HepG2 (cell line): Measurements from ENCODE around the gene TNP2. TPM values are rescaled to one million over a fixed set of nuclear protein-coding genes. Genes with fewer than 3 reads are reported as not detected.

Experiments
- ATF3 ChIP-seq: sonication (generic); formaldehyde crosslinking; IDR thresholded peaks from 2 replicates; pipeline ENCODE4 v1.4.0; 2020; ENCODE audit warnings: missing genetic modification reagents
- CENPX ChIP-seq: sonication (generic); formaldehyde crosslinking; IDR thresholded peaks from 2 replicates; pipeline ENCODE4 v1.9.0; 2021; ENCODE audit warnings: mild to moderate bottlenecking, missing genetic modification reagents, moderate library complexity
- DMTF1 ChIP-seq: sonication (generic); formaldehyde crosslinking; IDR thresholded peaks from 2 replicates; pipeline ENCODE4 v1.4.0; 2020; ENCODE audit warnings: mild to moderate bottlenecking, missing genetic modification reagents
- GMEB1 ChIP-seq: sonication (generic); formaldehyde crosslinking; IDR thresholded peaks from 2 replicates; pipeline ENCODE4 v1.5.1; 2020; ENCODE audit warnings: missing genetic modification reagents, mild to moderate bottlenecking, borderline replicate concordance
- HNRNPL ChIP-seq: fragments of 200-400 bp; formaldehyde crosslinking; IDR thresholded peaks from 2 replicates; pipeline ENCODE4 v1.6.1; 2017; ENCODE audit warnings: mild to moderate bottlenecking, low read depth, low read length
- KDM6A ChIP-seq: IDR thresholded peaks from 2 replicates; pipeline ENCODE4 v1.6.1; 2016; ENCODE audit warnings: low read depth
- KLF15 ChIP-seq: sonication (generic); formaldehyde crosslinking; IDR thresholded peaks from 2 replicates; pipeline ENCODE4 v1.8.1; 2023; ENCODE audit warnings: borderline replicate concordance, mild to moderate bottlenecking, inconsistent platforms, missing genetic modification reagents, mixed read lengths
- MED13 ChIP-seq: sonication (generic); formaldehyde crosslinking; IDR thresholded peaks from 2 replicates; pipeline ENCODE4 v1.5.0; 2020; ENCODE audit warnings: missing genetic modification reagents
- NR1H2 ChIP-seq: sonication (generic); formaldehyde crosslinking; IDR thresholded peaks from 2 replicates; pipeline ENCODE4 v1.8.1; 2022; ENCODE audit warnings: low read depth, missing genetic modification reagents, borderline replicate concordance
- PAWR ChIP-seq: sonication (generic); formaldehyde crosslinking; IDR thresholded peaks from 2 replicates; pipeline ENCODE4 v1.4.0; 2020; ENCODE audit warnings: missing genetic modification reagents, mild to moderate bottlenecking, borderline replicate concordance
- PLRG1 ChIP-seq: fragments of 450-650 bp; conservative IDR thresholded peaks from 2 replicates; pipeline ENCODE4 v1.6.1; 2016
- PPARG ChIP-seq: conservative IDR thresholded peaks from 2 replicates; pipeline ENCODE4 v1.6.1; 2016; ENCODE audit warnings: missing biosample characterization, missing genetic modification reagents
- SP1 ChIP-seq, 2 experiments: fragments of 450-650 bp in 1 of 2; sonication (generic) in 1 of 2; formaldehyde crosslinking in 1 of 2; IDR thresholded peaks; 2 replicates each; pipeline versions ENCODE4 v1.4.0 to v1.6.1; 2016 to 2020; ENCODE audit warnings: missing genetic modification reagents in 1 of 2
- SP5 ChIP-seq: IDR thresholded peaks from 2 replicates; pipeline ENCODE4 v1.6.1; 2016; ENCODE audit warnings: low read depth, borderline replicate concordance
- TOPORS ChIP-seq: sonication (generic); formaldehyde crosslinking; IDR thresholded peaks from 2 replicates; pipeline ENCODE4 v1.8.0; 2023; ENCODE audit warnings: mild to moderate bottlenecking, missing genetic modification reagents
- WIZ ChIP-seq: sonication (generic); formaldehyde crosslinking; IDR thresholded peaks from 2 replicates; pipeline ENCODE4 v1.5.1; 2020; ENCODE audit warnings: mild to moderate bottlenecking, missing genetic modification reagents
- ZMYM4 ChIP-seq: sonication (generic); formaldehyde crosslinking; IDR thresholded peaks from 2 replicates; pipeline ENCODE4 v1.8.1; 2023; ENCODE audit warnings: mild to moderate bottlenecking, missing genetic modification reagents
- ZNF317 ChIP-seq: sonication (generic); formaldehyde crosslinking; IDR thresholded peaks from 2 replicates; pipeline ENCODE4 v1.5.0; 2020; ENCODE audit warnings: mild to moderate bottlenecking, missing genetic modification reagents
- ZNF484 ChIP-seq: sonication (generic); formaldehyde crosslinking; IDR thresholded peaks from 2 replicates; pipeline ENCODE4 v1.5.1; 2020; ENCODE audit warnings: mild to moderate bottlenecking, low read depth, missing genetic modification reagents, borderline replicate concordance
- ZNF510 ChIP-seq: sonication (generic); formaldehyde crosslinking; IDR thresholded peaks from 2 replicates; pipeline ENCODE4 v1.4.0; 2020; ENCODE audit warnings: low read depth, mild to moderate bottlenecking, missing genetic modification reagents
- ZNF749 ChIP-seq: sonication (generic); formaldehyde crosslinking; IDR thresholded peaks from 2 replicates; pipeline ENCODE4 v1.8.0; 2022; ENCODE audit warnings: mild to moderate bottlenecking, missing genetic modification reagents, moderate library complexity, borderline replicate concordance
- ZNF790 ChIP-seq: sonication (generic); formaldehyde crosslinking; IDR thresholded peaks from 2 replicates; pipeline ENCODE4 v1.8.0; 2022; ENCODE audit warnings: missing genetic modification reagents, mild to moderate bottlenecking, borderline replicate concordance
- polyA plus RNA-seq, 8 experiments: library from polyadenylated mRNA; depleted of rRNA in 3 of 8; stranded (reverse) in 7 of 8; unstranded in 1 of 8; fragments of >200 nt; fragmentation: Illumina TruSeq in 4 of 8; extraction: Trizol in 4 of 8; gene quantifications; 2 replicates each; pipeline versions ENCODE4 v1.2.1 to v1.2.3, GENCODE V29; 2011 to 2016; ENCODE audit warnings: low read depth in 4 of 8, missing spikeins in 1 of 8, mixed read lengths in 1 of 8; ENCODE audit not compliant: insufficient read depth in 1 of 8
- total RNA-seq, 5 experiments: library from RNA; depleted of rRNA; stranded (reverse); fragments of >200 nt; fragmentation: Illumina TruSeq; extraction: Trizol; gene quantifications; 2 replicates each; pipeline ENCODE4 v1.2.3, GENCODE V29; 2016; ENCODE audit warnings: low read depth in 1 of 5
- TF ChIP-seq, protein P1 (sequence below): sonication (generic); formaldehyde crosslinking; IDR thresholded peaks from 2 replicates; pipeline ENCODE4 v1.8.0; 2022; ENCODE audit warnings: low read depth, missing genetic modification reagents

TNP2 gene
- total and polyA plus RNA-seq, 2 of the 13 experiments (the other 11 are each of a cell fraction or from before 2014, with no cell fraction given), result not detected

- TF ChIP-seq ZNF510 (CRISPR knock-in tag) (no peak), ZNF790 (0 out of 2 replicates have a peak, but pooled peaks have one; percentile 59), MED13 (no peak; the same call in 1 of the 2 replicates), GMEB1 (CRISPR knock-in tag) (no peak), ZNF317 (CRISPR knock-in tag) (0 out of 2 replicates have a peak, but pooled peaks have one; percentile 49), NR1H2 (CRISPR knock-in tag) (0 out of 2 replicates have a peak, but pooled peaks have one; percentile 38), PAWR (CRISPR knock-in tag) (no peak), SP5 (CRISPR knock-in tag) (peak; percentile 40), KDM6A (CRISPR knock-in tag) (no peak), DMTF1 (CRISPR knock-in tag) (no peak), HNRNPL (no peak), SP1 (IDR thresholded peaks at IDR 0.05) (no peak), SP1 (CRISPR knock-in tag; IDR thresholded peaks at IDR 0.05) (peak; percentile 34; the same call in 1 of the 2 replicates), TOPORS (CRISPR knock-in tag) (no peak), PPARG (CRISPR knock-in tag) (no peak), ZNF484 (CRISPR knock-in tag) (0 out of 2 replicates have a peak, but pooled peaks have one; percentile 12), KLF15 (CRISPR knock-in tag) (no peak), CENPX (no peak), WIZ (CRISPR knock-in tag) (peak; percentile 20; the same call in 1 of the 2 replicates), ATF3 (CRISPR knock-in tag) (no peak), ZMYM4 (CRISPR knock-in tag) (no peak), ZNF749 (CRISPR knock-in tag) (no peak), PLRG1 (no peak)
- TF ChIP-seq, protein P1, sequence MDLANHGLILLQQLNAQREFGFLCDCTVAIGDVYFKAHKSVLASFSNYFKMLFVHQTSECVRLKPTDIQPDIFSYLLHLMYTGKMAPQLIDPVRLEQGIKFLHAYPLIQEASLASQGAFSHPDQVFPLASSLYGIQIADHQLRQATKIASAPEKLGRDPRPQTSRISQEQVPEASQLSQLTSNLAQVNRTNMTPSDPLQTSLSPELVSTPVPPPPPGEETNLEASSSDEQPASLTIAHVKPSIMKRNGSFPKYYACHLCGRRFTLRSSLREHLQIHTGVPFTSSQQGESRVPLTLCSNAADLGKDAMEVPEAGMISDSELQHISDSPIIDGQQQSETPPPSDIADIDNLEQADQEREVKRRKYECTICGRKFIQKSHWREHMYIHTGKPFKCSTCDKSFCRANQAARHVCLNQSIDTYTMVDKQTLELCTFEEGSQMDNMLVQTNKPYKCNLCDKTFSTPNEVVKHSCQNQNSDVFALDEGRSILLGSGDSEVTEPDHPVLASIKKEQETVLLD, result no peak
These were observed 12.4 kb downstream of the TNP2 start (continued) for GRCh38 chr16:11256661-11257130.
